ENCODE data around the gene FAM117B.

DNA sequence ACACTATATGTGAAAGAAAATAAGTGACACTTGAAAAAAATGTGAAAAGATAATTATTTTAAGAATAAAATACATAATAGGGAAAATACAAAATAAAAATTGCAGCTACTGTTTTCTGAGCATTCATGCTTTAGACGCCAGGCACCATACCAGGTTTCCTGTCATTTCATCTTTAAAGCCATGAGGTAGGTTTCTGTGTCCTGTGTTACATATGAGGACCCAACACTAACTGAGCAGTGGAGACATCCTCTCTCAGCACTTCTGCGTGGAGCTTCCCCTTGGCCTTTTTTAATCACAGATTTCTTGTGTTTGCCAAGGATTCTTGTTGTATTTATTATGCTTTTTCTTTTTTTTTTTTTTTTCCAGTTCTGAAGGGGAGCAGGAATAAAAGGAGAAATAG is 117.3 kb downstream of the FAM117B start:
- TF ChIP-seq, protein P1, sequence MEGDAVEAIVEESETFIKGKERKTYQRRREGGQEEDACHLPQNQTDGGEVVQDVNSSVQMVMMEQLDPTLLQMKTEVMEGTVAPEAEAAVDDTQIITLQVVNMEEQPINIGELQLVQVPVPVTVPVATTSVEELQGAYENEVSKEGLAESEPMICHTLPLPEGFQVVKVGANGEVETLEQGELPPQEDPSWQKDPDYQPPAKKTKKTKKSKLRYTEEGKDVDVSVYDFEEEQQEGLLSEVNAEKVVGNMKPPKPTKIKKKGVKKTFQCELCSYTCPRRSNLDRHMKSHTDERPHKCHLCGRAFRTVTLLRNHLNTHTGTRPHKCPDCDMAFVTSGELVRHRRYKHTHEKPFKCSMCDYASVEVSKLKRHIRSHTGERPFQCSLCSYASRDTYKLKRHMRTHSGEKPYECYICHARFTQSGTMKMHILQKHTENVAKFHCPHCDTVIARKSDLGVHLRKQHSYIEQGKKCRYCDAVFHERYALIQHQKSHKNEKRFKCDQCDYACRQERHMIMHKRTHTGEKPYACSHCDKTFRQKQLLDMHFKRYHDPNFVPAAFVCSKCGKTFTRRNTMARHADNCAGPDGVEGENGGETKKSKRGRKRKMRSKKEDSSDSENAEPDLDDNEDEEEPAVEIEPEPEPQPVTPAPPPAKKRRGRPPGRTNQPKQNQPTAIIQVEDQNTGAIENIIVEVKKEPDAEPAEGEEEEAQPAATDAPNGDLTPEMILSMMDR (conservative IDR thresholded peaks at IDR 0.05 in 1 of 2, IDR thresholded peaks at IDR 0.05 in 1 of 2; ENCODE audit: extremely low read depth in 1 of 2, insufficient read depth in 1 of 2, low read depth in 1 of 2, low read length in 2 of 2), result no peak
- no peak for TF ChIP-seq EZH2 (IDR thresholded peaks at IDR 0.05; ENCODE audit: borderline replicate concordance, low read length)
